Spinal cord (tissue), 10 donors: ENCODE measurements around the gene NRN1L. TPM values are rescaled to one million over a fixed set of nuclear protein-coding genes. Genes with fewer than 3 reads are reported as not detected.
"Not testable (repeated sequence)": the region's sequence is repeated elsewhere in the genome, so short reads cannot be mapped to it uniquely, and the experiment has no call there.

Experiments used
- DNase-seq, 6 donors: peaks; one replicate each; pipeline versions ENCODE4 v3.0.0 to v3.0.0-alpha.2; 2013 to 2015; ENCODE audit warnings: low spot score in 6 of 6, low read depth in 4 of 6
- H3K27ac ChIP-seq: one replicate; pipeline ENCODE4 v1.5.1; 2013; ENCODE audit warnings: low read depth, low read length, control low read depth
- H3K27me3 ChIP-seq: one replicate; pipeline ENCODE4 v1.6.1; 2013; ENCODE audit warnings: low read length; ENCODE audit not compliant: control insufficient read depth, insufficient read depth
- H3K36me3 ChIP-seq: one replicate; pipeline ENCODE4 v1.6.1; 2013; ENCODE audit warnings: low read length; ENCODE audit not compliant: control insufficient read depth, insufficient read depth
- H3K4me1 ChIP-seq: one replicate; pipeline ENCODE4 v1.6.1; 2013; ENCODE audit warnings: low read length; ENCODE audit not compliant: control insufficient read depth, insufficient read depth
- H3K4me3 ChIP-seq: one replicate; pipeline ENCODE4 v1.5.1; 2013; ENCODE audit warnings: low read depth, low read length, control low read depth
- H3K9me3 ChIP-seq: one replicate; pipeline ENCODE4 v1.6.1; 2013; ENCODE audit warnings: low read length; ENCODE audit not compliant: control insufficient read depth, insufficient read depth
- WGBS: methylation state at CpG from one replicate; pipeline ENCODE4 v1.1.5; 2013; ENCODE audit warnings: missing lambda C conversion rate; ENCODE audit not compliant: insufficient coverage; 5-methylcytosine and 5-hydroxymethylcytosine counted together
- polyA plus RNA-seq, 2 donors: library from polyadenylated mRNA; unstranded; fragments of 120-200 nt; gene quantifications; one replicate each; pipeline ENCODE4 v1.2.1, GENCODE V29; 2013; ENCODE audit not compliant: insufficient read length in 2 of 2
- total RNA-seq, 2 donors: library from RNA; depleted of rRNA in 1 of 2; stranded (reverse); fragments of 120-200 nt in 1 of 2; fragments of >200 nt in 1 of 2; gene quantifications; one replicate each; pipeline versions ENCODE4 v1.2.3 to v1.2.4, GENCODE V29; 2013 to 2014
- donor health status: healthy.

NRN1L gene
- total and polyA plus RNA-seq, 4 donors = 0.89 to 2.5 (median 1.5) TPM

DNA sequence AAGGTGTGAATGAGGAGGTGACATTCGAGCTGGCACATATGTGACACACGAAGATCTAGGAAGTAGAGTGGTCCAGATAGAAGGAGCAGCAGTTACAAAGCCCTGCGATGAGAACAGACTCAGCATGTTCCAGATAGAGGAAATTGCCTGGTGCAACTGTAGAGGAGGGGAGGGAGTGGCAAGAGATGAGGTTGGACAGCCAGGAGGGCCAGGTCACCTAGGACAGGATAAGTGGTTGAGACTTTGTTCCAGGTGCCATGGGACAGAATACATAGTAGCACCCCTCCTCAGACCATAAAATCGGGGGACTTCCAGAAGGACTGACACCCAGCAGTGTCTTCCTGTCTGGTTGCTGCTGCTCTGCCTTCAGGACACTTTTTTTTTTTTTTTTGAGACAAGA, 26.2 kb upstream of the NRN1L start:
- no peak for DNase-seq
- Histone ChIP-seq H3K9me3 (no peaks in the 10 kb centered on the region), H3K4me3 (no peak overlapping the region), H3K4me1 (peaks cover 16% of the 10 kb centered on the region), H3K27ac (no peak overlapping the region), H3K27me3 (no peaks in the 10 kb centered on the region), H3K36me3 (peaks cover 21% of the 10 kb centered on the region)
- WGBS = 98% methylated on average over 4 of the region's 4 CpGs

DNA sequence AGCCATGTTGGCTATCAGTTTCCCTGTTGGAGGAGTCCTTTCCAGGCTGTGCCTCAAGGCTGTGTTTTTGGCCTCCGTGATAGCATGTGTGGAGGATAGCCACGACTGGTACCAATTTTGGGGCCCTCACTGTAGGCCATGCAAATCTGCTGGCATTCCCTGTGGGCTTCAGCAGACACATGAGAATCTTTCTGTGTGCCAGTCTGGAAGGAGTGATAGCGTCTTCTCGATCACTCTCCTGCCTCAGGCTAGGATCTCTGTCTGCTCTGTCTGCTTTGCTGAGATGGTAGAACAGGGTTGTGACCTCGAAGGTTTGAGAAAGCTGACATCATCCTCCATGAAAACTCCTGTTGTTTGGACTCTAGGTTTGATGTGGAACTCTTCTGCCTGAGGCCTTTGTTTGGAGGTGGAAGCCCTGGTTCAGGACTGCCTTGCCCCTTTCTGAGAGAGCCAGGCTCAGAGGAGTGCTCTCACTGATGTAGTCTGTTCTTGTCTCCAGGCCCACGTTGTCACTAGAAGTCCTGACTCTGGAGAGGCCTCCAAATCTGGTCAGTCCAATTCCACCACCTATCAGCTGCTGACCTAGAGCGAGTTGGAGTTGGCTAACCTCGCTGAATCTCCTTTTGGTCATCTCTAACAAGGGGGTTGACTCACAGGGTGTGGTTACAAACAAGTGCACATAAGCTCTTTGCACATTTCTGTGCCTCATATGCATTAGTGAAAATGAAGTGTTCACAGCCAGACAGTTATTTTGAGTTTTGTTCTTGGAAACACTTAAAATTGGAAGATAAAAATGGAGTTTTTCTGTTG, 23.9 kb upstream of the NRN1L start:
- 90% methylated on average over 7 of the region's 8 CpGs for WGBS
- DNase-seq = no peak
- no peak overlapping the region for H3K4me3 ChIP-seq
- H3K36me3 ChIP-seq = peaks cover 17% of the 10 kb centered on the region
- H3K27ac ChIP-seq = no peak overlapping the region
- no peaks in the 10 kb centered on the region for H3K9me3 ChIP-seq
- peaks cover 18% of the 10 kb centered on the region for H3K4me1 ChIP-seq
- no peaks in the 10 kb centered on the region for H3K27me3 ChIP-seq

DNA sequence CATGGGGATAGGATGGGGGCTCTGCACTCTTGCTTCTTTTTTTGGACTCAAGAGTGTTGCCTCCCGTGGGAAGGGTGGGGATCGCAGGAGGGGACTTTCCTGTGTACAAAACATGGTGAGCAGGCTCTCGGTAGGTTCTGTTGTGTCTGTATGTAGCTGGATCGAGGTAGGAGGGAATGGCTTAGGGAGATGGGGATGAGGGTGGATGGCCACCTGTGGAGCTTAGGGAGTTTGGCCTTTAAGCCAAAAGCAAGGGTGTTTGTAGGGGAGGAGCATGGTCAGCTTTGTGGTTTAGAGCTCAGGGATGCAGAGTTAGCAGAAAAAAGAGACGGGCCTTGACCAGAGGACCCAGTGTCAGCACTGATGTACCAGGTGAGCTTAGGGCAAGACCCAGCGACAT, 22.8 kb upstream of the NRN1L start:
- no peak for DNase-seq
- no peaks in the 10 kb centered on the region for H3K27me3 ChIP-seq
- 95% methylated on average over 5 of the region's 6 CpGs for WGBS
- H3K9me3 ChIP-seq = no peaks in the 10 kb centered on the region
- no peak overlapping the region for H3K27ac ChIP-seq
- H3K36me3 ChIP-seq = peaks cover 26% of the 10 kb centered on the region
- peaks cover 15% of the 10 kb centered on the region for H3K4me1 ChIP-seq
- H3K4me3 ChIP-seq = no peak overlapping the region

DNA sequence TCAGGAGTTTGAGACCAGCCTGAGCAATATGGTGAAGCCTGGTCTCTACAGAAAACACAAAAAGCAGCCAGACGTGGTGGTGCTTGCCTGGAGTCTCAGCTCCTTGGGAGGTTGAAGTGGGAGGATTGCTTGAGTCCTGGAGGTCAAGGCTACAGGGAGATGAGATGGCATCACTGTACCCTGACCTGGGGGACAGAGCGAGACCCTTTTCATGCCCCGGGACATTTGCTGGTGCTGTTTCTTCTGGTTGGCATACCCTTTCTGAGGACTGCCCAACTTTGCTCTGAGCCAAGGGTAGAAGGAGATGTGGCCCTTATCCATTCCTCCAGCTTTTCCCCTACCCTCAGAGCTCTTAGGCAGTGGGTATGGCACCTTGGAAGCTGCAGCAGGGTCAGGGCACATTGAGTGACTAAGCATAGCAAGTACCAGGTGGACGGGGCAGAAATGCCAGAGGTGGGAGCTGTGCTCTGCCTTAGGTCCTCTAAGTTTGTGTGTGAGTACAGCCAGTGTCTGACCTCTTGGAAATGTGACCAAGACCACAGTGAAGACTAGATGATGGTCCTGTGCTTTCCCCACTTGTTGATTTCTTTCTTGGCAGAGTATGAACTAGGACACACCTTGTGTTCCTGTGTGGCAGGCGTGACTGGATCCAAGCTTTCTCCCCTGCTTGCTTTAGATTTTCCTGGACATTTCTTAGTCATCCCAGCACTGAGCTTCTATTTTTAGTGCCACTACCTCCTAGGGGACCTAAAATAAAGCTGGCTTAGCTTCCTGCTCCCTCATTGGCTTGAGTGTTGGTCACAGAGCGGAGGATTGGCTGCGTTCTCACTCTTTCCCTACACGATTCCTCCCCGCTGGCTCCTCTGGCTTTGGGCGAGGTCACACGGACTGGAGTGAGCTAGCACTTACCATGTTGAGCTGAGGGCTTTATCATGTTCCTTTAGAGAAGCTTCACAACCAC, 21.8 kb upstream of the NRN1L start:
- Histone ChIP-seq H3K27me3 (no peaks in the 10 kb centered on the region), H3K4me3 (no peak overlapping the region), H3K36me3 (peaks cover 36% of the 10 kb centered on the region), H3K27ac (no peak overlapping the region), H3K9me3 (no peaks in the 10 kb centered on the region), H3K4me1 (peaks cover 5% of the 10 kb centered on the region)
- WGBS = 75% methylated on average over 6 of the region's 11 CpGs
- DNase-seq = no peak

DNA sequence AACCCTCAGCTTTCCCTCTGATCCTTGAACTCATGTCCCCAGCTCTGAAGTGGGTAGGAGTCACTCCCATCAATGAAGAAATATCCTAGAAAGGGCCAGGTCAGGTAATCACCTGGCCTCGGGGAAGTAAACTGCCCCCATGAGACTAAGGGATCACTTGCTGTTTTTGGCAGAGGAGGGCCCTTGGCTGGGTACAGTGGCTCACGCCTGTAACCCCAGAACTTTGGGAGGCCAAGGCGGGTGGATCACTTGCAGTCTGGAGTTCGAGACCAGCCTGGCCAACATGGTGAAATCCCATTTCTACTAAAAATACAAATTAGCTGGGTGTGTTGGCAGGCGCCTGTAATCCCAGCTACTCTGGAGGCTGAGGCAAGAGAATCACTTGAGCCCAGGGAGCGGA, 20.6 kb upstream of the NRN1L start:
- not testable (repeated sequence) for H3K27me3 ChIP-seq, H3K27ac ChIP-seq, DNase-seq, H3K9me3 ChIP-seq, H3K4me1 ChIP-seq, H3K4me3 ChIP-seq
- WGBS = 100% methylated on average over 1 of the region's 6 CpGs
- H3K36me3 ChIP-seq = peaks cover 47% of the 10 kb centered on the region

DNA sequence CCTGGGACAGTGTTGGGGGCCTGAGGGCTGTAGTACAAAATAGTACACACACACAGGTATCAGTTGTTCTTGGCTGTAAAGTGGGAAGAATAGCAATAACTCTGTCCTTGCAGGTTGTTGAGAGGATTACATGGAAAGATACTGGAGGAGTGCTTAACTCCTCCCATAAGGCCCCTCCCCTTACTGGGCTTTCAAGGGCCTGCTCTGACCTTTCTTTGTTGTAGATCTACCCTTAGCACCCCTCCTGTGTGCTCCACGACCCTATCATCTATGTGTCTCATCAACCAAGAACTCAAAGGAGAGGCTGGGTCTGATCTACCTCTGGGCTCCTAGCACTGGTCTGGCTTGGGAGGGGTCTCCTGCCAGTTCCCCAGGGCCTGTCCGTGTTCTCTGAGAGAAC, 20.1 kb upstream of the NRN1L start:
- Histone ChIP-seq H3K4me3 (no peak overlapping the region), H3K27ac (no peak overlapping the region), H3K9me3 (no peaks in the 10 kb centered on the region), H3K4me1 (peaks cover 5% of the 10 kb centered on the region), H3K27me3 (no peaks in the 10 kb centered on the region), H3K36me3 (peaks cover 51% of the 10 kb centered on the region)
- no peak for DNase-seq
- WGBS = 50% methylated on average over 2 of the region's 2 CpGs

DNA sequence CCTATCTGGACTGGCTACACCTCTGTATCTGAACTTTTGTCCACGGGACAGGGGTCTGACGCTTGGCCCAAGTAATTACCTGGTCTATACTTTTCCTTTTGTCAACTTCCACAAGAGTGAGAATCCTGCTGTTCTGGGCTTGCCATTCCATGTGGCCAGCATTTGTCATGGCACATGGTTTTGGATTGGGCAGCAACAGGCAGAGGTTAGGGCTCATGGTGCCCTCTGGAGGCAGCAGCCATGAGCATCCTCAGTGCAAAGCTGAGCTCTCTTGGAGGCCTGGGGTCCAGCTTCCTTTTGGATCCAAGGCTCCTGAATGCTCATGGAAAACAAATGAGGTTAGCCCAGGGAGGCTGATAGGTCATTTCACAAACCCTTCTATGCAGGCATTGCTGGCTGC, 19.4 kb upstream of the NRN1L start:
- WGBS = 88% methylated on average over 2 of the region's 2 CpGs
- no peak for DNase-seq
- peaks cover 56% of the 10 kb centered on the region for H3K36me3 ChIP-seq
- no peaks in the 10 kb centered on the region for H3K27me3 ChIP-seq
- H3K9me3 ChIP-seq = no peaks in the 10 kb centered on the region
- no peak overlapping the region for H3K27ac ChIP-seq
- H3K4me1 ChIP-seq = peaks cover 5% of the 10 kb centered on the region
- H3K4me3 ChIP-seq = no peak overlapping the region

DNA sequence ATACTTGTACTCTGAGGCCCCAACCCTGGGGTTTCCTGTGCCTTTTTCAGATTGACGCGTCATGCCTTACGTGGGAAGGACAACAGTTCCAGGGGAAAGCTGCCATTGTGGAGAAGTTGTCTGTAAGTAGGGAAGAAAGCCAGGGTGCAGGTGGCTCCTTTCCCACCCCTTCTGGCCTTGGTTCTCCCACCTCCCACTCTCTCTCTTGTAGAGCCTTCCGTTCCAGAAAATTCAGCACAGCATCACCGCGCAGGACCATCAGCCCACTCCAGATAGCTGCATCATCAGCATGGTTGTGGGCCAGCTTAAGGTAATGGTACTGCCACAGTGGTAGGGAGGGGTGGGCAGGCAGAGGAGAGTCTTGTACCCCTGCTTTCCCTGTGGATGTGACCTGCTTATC, 16.4 kb upstream of the NRN1L start:
- Histone ChIP-seq H3K36me3 (peaks cover 57% of the 10 kb centered on the region), H3K4me1 (peaks cover 12% of the 10 kb centered on the region), H3K27ac (no peak overlapping the region), H3K9me3 (no peaks in the 10 kb centered on the region), H3K27me3 (no peaks in the 10 kb centered on the region), H3K4me3 (no peak overlapping the region)
- 89% methylated on average over 3 of the region's 6 CpGs for WGBS
- DNase-seq = no peak

DNA sequence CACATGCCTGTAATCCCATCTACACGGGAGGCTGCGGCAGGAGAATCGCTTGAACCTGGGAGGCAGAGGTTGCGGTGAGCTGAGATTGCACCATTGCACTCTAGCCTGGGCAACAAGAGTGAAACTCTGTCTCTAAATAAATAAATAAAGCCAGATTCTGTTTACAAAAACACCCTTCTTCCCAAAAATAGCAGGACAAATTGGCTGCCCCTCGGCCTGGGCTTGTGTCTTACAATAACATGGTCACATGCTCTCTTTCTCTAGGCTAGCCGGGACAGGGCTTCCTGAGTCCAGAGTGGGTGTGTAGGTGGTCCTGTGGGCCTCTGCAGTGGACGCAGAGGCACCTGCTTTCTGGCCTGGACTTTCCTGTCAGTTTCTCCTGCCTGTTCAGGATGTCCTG, 15.0 kb upstream of the NRN1L start:
- H3K27ac ChIP-seq = no peak overlapping the region
- DNase-seq = no peak
- WGBS = 87% methylated on average over 6 of the region's 7 CpGs
- no peaks in the 10 kb centered on the region for H3K27me3 ChIP-seq
- H3K4me3 ChIP-seq = no peak overlapping the region
- peaks cover 19% of the 10 kb centered on the region for H3K4me1 ChIP-seq
- peaks cover 57% of the 10 kb centered on the region for H3K36me3 ChIP-seq
- no peaks in the 10 kb centered on the region for H3K9me3 ChIP-seq
